Measurements from ENCODE around the gene KRTDAP. TPM values are rescaled to one million over a fixed set of nuclear protein-coding genes. Genes with fewer than 3 reads are reported as not detected.
"Not testable (repeated sequence)": the region's sequence is repeated elsewhere in the genome, so short reads cannot be mapped to it uniquely, and the experiment has no call there.

KRTDAP gene
- total RNA-seq, 1 donor from 2014 or later = not detected

DNA sequence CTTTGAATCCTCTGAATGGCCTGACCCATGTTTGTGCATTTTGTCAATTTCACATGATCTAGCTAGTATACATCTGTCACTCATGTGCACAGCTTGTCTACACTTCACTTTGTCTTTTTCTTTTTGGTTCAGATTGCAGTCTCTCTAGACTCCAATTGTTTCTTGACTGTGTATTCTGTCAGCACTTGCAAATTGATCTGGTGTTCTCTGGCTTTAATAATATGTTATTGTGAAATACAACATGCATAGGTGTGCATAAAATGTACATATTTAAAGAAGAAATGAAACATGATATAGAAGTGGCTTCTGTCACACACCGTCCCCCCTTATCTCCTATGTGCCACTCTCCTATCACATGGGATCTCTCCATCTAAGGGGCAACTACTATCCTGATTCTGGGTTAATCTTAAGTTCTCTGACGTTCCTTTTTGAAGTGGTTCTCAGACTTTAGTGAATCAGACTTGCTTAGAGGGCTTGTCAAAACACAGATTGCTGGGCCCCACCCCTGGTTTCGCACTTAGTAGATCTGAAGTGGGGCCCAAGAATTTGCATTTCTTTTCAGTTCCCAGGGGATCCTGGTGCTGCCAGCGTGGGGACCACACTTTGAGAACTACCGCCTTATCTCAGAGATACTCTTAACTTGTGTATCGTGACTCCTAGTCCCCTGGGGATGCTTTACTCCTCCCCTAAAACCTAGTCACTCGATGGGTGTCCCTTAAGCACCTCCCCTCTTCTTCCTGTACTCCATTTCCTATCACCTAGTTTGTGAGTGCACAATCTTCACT lies 5.8 kb downstream of the KRTDAP start:
- no peak for DNase-seq (ENCODE audit: low spot score)

GRCh38 chr19:35483089-35483488 lies 7.2 kb downstream of the KRTDAP start:
- DNase-seq (ENCODE audit: low spot score) = no peak

DNA sequence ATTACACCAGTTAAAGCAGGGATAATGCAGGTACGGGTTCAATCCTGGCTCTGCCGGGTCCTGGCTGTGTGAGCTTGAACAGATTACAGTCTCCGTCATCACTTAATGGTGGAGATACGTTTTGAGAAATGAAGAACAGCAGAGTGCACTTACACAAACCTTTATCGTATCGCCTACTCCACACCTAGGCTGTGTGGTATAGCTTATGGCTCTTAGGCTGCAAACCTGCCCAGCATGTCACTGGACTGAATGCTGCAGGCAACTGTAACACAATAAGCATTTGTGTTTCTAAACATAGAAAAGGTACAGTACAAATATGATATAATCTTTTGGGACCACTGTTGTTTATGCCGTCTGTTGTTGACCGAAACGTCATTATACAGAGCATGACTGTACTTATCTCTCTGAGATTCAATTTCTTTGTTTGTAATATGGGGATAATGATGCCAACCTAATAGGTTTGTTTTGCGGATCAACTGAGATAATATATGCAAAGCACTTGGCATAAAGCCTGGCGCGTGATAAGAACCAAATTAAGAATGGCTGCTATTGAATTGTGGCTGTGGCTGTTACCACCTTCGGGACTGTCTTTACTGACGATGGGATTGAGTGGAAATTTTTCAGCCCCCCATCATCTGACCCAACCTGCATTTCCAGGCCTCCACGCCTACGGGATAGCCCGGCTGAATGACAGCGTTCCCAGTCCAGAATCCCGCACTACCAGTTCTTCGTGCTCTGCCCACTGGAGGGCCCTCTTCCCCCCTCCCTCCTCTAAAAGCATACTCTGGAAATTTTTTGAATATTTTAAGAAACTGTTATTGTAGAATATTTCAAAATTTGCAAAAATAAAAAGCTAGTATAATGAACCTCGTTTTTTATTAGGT lies 11.2 kb downstream of the KRTDAP start:
- DNase-seq (ENCODE audit: low spot score) = no peak

DNA sequence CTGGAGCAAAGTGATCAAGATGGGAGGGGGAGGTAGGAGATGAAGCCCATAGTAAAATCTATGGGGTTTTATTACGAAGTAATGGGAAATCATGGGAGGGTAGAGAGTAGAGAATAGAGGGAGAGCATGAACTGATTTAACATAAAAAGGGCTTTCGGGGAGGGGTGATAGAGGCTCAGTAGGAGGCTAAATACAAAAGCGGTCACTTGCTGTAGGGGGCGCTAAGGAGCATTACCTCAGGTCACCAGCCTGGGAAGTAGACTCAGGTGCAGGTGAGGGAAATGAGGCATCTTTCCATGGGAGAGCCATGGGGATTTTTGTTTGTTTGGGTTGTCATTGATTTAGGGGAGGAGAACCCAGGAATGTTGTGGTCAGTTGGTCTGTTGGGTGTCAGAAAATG lies 14.1 kb downstream of the KRTDAP start:
- DNase-seq (ENCODE audit: low spot score) = no peak

DNA sequence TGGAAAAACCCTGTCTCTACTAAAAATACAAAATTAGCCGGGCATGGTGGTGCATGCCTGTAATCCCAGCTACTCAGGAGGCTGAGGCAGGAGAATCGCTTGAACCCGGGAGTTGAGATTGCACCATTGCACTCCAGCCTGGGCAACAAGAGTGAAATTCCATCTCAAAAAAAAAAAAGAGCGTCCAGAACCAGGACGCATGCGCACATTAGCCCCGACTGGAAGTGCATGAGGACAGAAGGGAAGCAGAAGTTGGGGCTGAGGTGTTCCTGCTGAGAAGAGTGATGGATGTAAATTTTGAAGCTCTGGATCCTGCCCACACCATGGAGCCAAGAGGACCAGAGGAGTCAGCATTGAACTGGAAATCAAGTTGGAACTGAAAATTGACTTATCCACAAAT lies 15.7 kb downstream of the KRTDAP start:
- DNase-seq (ENCODE audit: low spot score) = not testable (repeated sequence)

- DNase-seq (ENCODE audit: low spot score) = no peak
Measured at GRCh38 chr19:35474104-35474503, 16.2 kb downstream of the KRTDAP start.

- DNase-seq (ENCODE audit: low spot score) = no peak
Measured at GRCh38 chr19:35471946-35472345, 18.3 kb downstream of the KRTDAP start.

DNA sequence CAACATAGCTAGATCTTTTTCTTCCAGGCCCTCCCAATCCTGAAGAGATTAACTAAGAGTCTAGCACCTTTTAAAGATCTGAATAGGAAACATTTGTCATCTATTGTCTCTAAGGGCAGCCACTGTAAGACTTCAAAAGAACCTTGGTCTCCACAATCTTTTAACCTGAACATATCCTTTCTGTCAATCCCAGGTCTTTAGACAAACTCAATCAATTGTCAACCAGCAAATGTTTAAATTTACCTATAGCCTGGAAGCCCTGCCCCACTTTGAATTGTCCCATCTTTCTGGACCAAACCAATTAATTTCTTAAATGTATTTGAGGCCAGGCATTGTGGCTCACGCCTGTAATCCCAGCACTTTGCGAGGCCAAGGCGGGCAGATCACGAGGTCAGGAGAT lies 19.2 kb downstream of the KRTDAP start:
- not testable (repeated sequence) for DNase-seq (ENCODE audit: low spot score)

GRCh38 chr19:35470128-35470527 lies 20.1 kb downstream of the KRTDAP start:
- no peak for DNase-seq (ENCODE audit: low spot score)

- DNase-seq (ENCODE audit: low spot score) = peak; percentile 40
Measured at GRCh38 chr19:35468637-35469036, 21.6 kb downstream of the KRTDAP start.

GRCh38 chr19:35466259-35466658 lies 24.0 kb downstream of the KRTDAP start:
- DNase-seq (ENCODE audit: low spot score) = no peak

DNA sequence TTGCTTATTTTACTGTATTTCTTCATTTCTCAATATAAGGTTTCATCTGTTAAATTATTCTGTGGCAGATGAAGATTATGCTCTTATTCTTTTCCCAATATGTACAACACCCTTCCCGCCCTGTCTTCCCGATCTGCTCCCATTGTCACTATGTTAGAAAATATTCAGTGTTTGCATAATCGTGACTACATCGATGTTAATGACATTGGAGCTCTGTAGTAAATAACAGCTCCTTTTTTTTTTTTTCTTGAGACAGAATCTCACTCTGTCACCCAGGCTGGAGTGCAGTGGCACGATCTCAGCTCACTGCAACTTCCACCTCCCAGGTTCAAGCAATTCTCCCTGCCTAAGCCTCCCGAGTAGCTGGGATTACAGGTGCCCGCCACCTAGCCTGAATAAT lies 27.3 kb downstream of the KRTDAP start:
- DNase-seq (ENCODE audit: low spot score) = not testable (repeated sequence)

DNA sequence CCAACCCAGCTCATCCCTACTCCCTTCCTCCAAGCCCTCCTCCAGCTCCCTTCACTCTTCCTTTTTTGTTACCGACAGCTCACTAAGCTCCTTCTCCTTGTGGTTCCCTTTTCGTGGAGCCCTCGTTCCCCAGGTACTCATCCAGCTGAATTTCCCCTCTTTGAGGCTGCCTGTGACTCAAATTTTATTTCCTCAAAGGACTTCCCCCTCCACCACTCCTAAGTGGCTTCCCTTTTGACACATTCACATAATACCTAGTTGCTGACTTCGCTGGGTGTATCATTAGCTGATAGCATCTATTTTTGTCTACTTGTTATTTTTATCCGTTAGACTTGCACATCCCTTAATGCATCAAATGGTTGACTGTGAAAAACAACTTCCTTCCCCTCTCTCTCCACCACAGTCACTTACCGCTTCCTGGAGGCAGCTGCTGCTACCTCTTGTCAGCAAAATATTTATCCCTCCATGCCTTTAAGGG lies 27.7 kb downstream of the KRTDAP start:
- DNase-seq (ENCODE audit: low spot score) = no peak

GRCh38 chr19:35461788-35462187 lies 28.5 kb downstream of the KRTDAP start:
- not testable (repeated sequence) for DNase-seq (ENCODE audit: low spot score)

DNA sequence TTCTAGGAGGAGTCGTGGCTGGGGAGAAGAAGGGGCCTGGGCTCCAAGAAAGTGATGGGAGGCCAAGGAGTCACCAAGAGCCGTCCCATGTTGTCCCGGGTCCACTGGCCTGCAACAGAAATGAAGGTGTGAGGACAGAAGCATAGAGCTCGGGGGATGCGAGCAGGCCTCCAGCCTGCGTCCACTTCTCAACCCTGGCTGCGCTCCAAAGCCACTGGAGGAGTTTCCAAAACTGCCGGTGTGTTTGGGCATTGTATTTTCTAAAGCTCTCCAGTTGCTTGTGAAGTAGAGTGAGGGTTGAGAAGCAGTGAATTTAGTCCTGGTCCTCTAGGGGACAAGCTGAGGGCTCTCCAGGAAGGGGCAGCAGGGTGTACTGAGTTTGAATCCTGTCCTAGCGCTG lies 29.2 kb downstream of the KRTDAP start:
- no peak for DNase-seq (ENCODE audit: low spot score)

GRCh38 chr19:35460608-35461007 lies 29.7 kb downstream of the KRTDAP start:
- DNase-seq (ENCODE audit: low spot score) = no peak

GRCh38 chr19:35459414-35460082 lies 30.7 kb downstream of the KRTDAP start:
- peak; percentile 43 for DNase-seq (ENCODE audit: low spot score)

DNA sequence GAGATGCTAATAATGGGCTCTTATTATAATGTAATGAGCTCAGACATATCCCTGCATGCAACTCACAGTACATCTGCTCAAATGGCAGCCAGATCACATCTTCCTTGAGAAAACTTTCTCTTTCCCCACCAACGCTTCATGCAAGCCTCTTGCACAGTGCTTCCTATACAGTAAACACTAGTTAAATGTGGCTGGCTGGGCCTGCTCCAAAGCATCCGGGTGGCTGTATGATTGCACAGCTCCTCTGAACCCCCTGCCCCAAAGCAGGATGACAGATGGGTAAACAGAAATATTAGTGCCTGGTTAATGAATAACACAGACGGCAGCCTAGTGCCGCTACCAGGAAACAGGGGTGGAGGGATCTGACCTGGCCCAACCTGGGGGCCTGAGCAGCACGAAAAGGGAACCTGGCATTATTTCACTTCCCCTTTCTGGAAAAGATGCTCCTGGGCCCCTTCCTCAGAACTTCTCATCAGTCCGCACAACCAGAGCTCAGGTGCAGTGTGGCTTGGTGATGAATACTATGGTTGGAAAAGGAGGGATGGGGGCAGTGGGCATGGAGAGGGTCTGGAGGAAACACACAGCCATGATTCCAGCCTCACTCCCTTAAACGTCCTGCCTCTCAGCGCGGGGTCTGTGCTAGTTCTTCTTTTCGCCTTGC lies 31.4 kb downstream of the KRTDAP start:
- no peak for DNase-seq (ENCODE audit: low spot score)

- DNase-seq (ENCODE audit: low spot score) = no peak
Measured at GRCh38 chr19:35458192-35458591, 32.1 kb downstream of the KRTDAP start.

- DNase-seq (ENCODE audit: low spot score) = no peak
Measured at GRCh38 chr19:35457173-35457572, 33.1 kb downstream of the KRTDAP start.

DNA sequence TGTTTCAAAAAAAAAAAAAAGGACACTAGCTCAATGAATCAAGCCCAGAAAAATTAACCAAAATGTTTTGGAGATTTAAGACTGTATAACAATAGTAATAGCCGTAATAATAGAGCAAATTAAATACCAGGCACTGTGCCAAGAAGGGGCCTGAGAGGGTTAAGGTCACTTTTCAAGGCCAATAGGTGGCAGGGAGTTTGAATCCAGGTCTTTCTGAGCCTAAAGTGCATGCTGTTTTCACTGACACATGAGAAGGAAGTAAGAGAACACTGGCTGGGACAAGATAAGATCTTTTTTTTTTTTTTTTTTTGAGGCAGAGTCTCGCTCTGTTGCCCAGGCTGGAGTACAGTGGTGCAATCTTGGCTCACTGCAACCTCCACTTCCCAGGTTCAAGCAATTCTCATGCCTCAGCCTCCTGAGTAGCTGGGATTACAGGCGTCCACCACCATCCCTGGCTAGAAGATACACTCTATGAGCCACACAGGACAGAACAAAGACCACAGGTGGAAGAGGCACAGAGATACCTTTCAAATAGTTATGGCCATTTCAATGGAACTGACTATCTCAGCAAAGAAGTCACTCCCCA lies 34.6 kb downstream of the KRTDAP start:
- no peak for DNase-seq (ENCODE audit: low spot score)
